AG09309 (cell line): ENCODE data around the gene SLC25A1.
"Not testable (repeated sequence)": the region's sequence is repeated elsewhere in the genome, so short reads cannot be mapped to it uniquely, and the experiment has no call there.

Source experiments
- DNase-seq: peaks from one replicate; pipeline ENCODE4 v3.0.0-alpha.2; 2010; ENCODE audit warnings: low read depth
- H3K4me3 ChIP-seq: 2 replicates; pipeline ENCODE4 v1.5.1; 2011; ENCODE audit warnings: mild to moderate bottlenecking, low read depth, low read length, moderate library complexity; ENCODE audit not compliant: control insufficient read depth
- CTCF ChIP-seq: IDR thresholded peaks from 2 replicates; pipeline ENCODE4 v1.5.1; 2011; ENCODE audit warnings: mild to moderate bottlenecking, low read depth, low read length, inconsistent platforms; ENCODE audit not compliant: insufficient read depth, control insufficient read depth; ENCODE audit errors: missing control alignments

Gene SLC25A1

GRCh38 chr22:19207884-19208283, 29.3 kb upstream of the SLC25A1 start:
- TF ChIP-seq CTCF, result no peak
- no peak for DNase-seq

DNA sequence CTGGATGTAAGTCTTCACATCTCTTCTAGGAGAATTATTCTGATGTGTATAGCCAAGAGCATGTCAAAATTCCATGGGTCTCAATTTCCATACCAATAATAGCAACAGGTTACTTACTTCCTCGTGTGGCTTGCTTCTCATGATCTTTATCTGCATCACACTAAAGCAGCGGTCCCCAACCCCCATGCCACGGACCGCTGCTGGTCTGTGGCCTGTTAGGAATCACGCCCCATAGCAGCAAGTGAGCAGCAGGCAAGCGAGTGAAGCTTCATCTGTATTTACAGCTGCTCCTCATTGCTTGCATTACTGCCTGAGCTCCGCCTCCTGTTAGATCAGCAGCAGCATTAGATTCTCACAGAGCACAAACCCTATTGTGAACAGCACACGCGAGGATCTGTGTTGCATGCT, 28.9 kb upstream of the SLC25A1 start:
- no peak for TF ChIP-seq CTCF
- no peak overlapping the region for H3K4me3 ChIP-seq
- DNase-seq, result no peak

More at GRCh38 chr22:19207884-19208283, 29.3 kb upstream of the SLC25A1 start:
- H3K4me3 ChIP-seq, result no peak overlapping the region

DNA sequence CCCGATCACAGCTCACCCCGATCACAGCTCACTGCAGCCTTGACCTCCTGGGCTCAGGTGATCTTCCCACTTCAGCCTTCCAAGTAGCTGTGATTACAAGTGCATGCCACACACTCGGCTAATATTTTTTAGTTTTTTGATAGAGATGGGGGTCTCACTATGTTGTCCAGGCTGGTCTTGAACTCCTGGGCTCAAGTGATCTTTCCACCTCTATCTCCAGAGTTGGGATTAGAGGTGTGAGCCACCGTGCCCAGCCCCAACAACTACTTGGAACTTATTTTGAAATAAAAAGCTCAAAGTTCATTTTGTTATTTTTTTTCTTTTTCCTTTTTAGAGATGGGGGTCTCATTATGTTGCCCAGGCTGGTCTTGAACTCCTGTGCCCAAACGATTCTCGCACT, 27.8 kb upstream of the SLC25A1 start:
- H3K4me3 ChIP-seq, result no peak overlapping the region
- TF ChIP-seq CTCF, result no peak
- no peak for DNase-seq

- TF ChIP-seq CTCF, result no peak
- H3K4me3 ChIP-seq, result no peak overlapping the region
- DNase-seq, result no peak
Measured at GRCh38 chr22:19204640-19205039, 26.1 kb upstream of the SLC25A1 start.

DNA sequence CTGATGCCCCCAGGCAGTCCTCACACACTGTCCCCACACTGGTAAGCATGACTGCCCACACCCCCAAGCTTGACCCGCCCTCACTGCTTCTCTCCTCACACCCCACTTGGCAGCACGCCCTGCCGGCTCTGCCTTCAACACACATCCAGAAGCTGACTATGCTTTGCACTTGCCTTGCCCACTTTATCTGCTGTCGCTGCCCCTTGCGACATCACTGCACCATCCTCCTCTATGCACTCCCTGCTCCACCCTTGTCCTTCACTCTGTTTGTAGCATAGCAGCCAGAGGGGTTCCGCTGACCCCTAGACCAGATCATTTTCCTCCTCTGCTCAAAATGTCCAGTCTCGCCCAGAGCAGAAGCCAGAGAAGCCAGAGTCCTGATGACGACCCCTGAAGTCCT, 25.3 kb upstream of the SLC25A1 start:
- no peak overlapping the region for H3K4me3 ChIP-seq
- TF ChIP-seq CTCF, result no peak
- no peak for DNase-seq

GRCh38 chr22:19202799-19203186, 24.3 kb upstream of the SLC25A1 start:
- DNase-seq, H3K4me3 ChIP-seq: not testable (repeated sequence)

- H3K4me3 ChIP-seq, result no peak overlapping the region
- no peak for DNase-seq
- no peak for TF ChIP-seq CTCF
Measured at GRCh38 chr22:19201869-19202798, 23.6 kb upstream of the SLC25A1 start.
